Right forelimb (tissue), 1 donor: Measurements from ENCODE around the gene FGF10.

Experiments used
- DNase-seq: peaks from one replicate; pipeline ENCODE4 v3.0.0-alpha.2; 2018

The FGF10 gene

DNA sequence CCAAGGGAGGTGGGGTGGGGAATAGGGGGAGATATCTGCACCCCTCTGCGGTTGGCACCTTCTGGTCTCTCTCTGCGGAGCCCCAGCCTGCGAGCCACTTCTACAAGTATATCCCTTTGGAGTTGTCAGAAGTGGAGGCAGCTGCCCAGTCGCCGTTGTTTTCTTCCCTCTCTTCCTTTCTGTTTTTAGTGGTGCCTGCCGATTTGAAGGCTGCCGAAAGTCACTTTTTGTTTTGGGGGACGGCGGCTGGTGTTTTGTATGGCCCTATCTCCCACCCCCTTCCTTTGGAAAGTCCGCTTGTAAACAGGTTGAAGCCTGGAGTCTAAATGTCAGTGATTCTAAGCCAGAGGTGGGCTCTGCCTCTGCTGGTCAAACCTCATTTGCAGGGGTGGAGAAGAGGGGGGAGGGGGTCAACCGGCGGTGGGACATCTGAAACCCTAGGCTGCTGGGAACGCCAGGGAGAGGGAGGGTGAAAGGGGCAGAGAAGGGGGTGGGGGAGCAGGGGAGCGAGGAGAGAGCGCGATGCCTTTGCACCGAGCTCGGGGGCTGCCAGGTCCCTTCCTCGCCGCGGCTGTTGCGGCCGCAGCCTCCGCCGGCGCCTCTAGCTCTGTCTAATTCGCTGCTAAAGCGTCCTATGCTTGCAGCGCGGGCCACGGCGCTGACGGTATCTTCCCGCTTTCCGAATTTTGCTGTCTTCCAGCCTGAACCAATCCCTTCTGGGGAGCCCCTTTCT is at the start of gene FGF10:
TSS of gene FGF10 (minus strand) at position 331 of the 733 bp plus-strand sequence. CDS start 738 bp downstream, outside the sequence.
- peak; percentile 79 for DNase-seq

DNA sequence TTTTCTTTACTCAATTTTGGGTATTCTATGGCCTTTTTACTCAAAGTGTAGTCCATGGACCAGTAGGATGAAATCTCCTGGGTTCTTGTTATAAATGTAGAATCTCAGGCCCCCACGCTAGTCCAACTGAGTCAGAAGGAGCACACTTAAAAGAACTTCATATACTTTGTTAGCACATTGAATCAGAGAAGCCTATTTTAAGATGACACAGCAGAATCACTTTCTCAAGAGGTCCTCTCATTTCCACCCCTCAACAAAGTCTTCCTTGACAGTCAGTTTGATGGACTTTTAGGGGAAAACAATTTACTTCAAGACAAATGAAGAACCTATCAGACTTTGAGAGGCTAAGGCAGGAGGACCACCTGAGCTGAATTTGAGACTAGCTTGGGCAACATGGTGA is 37.7 kb upstream of the FGF10 start:
- no peak for DNase-seq

DNA sequence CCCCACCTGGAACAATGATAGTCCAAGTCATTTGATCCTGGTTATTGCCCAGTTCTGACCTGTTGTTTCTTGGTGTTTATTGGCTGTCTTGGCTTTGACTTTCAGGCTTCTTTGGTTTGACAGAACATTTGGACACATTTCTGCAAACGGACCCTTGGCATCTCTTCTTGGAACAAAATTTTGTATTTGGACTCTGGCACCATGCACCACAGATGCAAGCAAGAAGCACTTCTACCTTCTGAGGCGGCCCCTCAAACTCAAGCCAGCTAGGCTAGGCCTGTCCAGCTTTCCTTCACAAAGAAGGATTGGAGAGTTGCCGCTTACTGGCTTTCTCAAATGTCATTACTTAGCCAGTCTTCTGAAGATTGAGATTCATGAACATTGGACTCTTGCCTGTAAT is 23.1 kb upstream of the FGF10 start:
- peak; percentile 50 for DNase-seq

DNA sequence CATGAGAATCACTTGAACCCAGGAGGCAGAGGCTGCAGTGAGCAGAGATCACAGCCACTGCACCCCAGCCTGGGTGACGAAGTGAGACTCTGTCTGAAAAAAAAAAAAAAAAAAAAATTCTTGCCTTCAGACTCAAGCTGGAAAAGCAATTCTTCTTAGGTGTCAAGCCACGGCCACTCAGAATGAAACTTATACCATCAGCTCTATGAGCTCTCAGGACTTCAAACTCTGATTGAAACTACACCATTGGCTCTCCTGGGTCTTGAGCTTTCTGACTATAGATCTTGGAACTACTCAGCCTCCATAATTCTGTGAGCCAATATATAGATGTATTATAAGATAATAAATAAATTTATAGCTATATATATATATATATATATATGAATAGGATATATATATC is 12.9 kb upstream of the FGF10 start:
- DNase-seq, result no peak

DNA sequence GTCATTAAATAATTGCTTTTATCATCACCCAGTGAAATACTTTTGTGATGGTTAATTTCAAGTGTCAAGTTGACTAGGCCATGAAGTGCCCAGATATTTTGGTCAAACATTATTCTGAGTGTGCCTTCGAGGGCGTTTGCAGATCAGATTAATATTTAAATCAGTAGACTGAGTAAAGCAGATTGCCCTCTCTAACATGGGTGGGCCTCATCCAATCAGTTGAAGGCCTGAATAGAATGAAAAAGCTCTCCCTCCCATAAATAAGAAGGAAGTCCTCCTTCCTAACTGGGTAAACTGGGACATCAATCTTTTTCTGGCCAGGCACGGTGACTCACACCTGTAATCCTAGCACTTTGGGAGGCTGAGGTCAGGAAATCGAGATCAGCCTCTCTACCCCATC is 12.4 kb upstream of the FGF10 start:
- DNase-seq, result no peak

DNA sequence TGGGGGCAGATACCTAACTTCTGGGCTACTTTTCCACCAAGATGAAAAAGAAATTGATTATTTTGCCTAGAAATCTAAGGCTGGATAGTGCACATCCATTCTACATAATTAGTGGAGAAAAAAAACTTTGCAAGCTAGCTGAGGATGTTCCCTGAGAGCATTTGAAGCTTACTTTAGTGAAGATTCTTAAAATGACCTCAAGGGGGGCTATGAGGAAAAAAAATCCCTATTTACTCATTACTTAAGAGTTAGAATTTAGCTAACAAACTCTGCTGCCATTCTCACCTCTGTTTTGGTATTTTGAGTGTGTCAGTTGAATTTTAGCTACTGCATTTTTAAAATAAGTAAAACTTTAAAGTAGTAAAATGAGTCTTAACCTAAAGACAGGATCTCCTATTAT is 9.2 kb upstream of the FGF10 start:
- DNase-seq, result no peak

DNA sequence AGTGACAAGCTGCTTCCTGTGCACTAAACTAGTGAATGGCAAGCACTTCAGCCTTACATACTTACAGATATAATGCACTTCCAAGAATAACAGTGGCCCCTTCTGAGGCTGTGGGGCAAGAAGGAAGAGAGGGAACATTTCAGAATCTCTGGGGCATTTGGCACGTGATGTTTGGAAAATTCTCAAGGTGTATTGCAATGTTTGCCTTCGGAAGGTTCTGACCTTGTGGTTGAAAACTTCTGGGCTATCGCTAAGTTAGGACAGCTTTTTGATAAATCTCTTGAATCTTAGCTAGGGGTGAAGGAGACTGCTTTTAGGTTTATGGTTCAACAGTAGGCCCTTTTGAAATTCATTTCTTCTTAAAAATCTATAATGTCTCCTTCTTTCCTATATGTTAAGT is 7.1 kb upstream of the FGF10 start:
- no peak for DNase-seq

DNA sequence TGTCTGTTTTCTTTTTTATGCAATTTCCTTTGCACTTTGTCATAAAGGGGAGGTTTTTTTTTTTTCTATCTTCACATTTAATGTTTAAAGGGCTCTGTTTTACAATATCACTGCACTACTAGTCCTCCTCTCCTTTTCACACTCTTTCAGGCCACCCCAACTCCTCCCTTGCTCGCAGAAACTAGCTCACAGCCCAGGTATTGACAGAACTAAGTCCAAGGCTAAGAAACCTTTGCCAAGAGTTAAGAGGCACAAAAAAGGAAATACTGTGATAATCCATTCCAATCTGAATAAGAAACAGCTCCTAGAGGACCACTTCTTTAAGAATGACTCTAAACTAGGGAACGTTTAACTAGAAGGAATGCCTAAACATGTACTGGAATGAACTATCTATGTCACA is 1.1 kb upstream of the FGF10 start:
- no peak for DNase-seq

DNA sequence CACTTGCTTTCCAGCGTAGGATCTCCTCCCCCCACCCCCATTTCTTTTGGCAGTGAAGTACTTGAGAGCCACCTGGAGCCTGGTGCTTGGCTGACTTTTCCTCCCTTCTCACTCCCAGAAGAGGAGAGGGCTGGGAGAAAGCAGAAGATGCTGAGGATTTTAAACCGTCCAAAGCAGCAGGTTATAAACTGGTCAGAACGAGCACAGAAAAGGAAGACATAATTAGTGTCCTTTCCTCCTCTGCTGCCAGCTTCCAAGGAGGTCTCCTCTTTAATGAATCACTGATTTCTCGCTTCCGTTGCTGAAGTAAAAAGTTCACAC is 563 bp upstream of the FGF10 start:
- no peak for DNase-seq

DNA sequence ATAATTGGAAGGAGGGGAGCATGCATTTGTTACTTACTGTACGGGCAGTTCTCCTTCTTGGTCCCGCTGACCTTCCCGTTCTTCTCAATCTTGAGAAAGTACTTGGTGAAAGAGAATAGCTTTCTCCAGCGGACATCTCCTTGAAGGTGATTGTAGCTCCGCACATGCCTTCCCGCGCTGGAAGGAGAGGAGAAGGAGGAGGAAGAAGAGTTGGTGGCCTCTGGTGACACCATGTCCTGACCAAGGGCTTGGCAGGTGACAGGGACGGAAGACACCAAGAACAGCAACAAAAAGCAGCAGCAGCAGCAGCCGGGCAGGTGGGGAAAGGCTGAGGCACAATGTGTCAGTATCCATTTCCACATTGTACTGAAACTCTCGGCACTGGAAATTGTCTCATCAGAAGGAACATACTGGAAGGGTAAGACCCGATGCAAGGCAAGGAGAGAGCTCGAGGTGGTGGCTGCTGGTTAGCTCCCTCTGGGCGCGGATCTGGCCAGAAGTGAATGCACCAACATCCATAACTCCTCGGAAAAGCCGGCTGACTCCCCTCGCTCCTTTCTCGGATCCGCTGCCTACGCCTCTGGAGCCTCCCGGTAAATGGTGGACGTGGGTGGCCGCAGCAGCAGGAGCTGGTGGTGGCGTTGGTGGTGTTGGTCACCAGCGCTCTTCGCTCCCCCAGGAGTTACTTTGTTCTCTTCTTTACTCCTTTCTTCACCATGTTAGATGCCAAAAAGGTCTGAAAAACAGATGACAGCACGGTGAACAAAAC is 715 bp downstream of the FGF10 start:
- DNase-seq, result peak; percentile 67

DNA sequence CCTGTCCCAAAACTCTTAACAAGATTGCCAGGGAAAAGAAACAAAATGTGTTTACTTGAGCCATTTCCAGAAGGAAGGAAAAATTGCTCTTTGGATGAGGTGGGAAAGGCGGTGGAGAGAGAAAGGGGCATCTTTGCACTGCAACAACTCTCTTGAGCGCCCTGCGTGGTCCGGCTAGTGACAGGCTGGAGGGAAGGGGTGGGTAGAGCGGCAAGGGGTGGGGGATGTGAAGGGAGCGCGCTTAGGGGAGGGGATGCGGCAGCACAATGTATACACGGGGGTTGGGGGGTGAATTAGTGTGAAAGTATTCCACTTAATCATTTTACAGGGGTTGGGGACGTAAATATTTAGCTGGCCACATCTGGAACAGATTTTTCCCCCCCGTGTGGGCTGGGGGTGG is 1.3 kb downstream of the FGF10 start:
- DNase-seq, result peak; percentile 48

DNA sequence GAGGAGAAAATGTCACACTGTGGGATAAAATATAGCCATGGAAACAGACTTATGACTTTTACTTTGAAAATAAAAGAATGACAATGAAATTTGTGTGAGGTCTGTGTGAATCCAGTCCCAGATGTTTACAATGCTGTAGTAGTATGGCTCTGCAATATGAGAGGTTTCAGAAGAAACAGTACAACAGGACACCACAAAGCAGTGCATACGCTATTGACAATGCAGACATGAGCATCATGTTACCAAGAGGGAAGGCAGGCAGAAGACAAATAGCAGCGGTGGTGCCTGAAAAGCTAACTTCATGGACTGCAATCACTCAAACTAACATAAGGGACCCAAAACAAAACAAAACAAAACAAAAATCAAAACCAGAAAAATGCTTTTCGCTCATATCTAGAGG is 1.8 kb downstream of the FGF10 start:
- peak; percentile 49 for DNase-seq

DNA sequence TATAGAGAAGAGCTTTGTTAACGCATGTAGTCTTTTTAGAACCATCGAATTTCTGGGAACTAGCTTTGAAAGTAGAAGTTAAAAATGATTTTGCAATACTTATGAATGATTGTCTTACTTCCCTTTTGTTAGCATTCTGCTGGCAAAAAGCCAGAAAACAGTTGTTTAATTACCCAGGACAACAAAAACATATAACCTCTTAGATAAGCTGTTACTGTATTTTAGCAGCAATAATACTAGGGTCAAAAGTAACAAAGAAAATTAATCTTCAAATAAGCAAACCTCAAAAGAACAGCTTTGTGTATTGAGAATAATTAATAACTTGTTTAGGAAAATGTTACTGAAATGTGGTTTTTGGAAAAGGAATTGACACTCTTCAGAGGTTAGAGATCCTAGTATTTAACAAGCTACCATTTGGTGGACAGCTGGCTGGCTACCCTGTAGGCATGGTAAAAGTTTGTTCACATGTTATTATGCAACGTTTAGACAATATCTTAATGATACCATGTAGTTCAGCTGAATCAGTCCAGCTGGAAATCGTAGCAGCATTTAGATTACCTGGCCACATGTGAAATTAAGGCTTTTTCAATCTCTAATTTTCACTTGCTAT is 3.8 kb downstream of the FGF10 start:
- no peak for DNase-seq

DNA sequence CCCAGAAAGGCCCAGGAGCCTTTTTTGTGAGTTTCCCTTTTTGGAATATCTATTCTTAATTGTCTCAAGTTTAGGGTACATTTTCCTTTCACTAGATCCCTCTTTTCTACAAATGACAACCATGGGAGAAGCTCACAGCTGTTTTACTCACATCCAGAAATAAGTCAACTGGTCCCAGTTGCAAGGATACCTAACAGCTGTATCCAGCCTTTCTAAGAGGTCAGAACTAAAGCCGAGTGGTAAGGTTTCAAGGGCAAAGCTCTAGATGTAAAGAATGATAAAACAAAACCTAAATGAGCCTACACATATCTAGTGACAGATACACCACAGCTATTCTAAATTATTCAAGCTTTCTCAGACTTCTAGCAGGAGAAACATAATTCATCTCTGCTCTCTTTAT is 4.4 kb downstream of the FGF10 start:
- DNase-seq, result no peak

DNA sequence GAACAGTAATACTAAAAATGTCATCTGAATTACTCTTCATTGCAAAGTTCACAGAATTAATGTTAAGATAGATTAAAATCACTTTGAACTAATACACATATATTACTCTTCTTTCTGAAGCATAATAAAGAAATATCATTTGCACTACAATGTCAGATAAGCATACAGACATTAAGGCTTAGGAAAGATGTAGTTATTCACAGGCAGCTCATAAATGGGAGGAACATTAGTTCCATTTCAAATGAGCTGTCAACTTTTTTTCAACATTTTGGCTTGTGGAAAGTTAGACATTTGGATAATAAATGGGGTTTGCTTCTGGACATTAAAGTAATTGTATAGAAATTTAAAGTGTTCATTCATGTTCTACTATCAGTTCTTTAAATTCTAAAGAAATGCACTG is 6.3 kb downstream of the FGF10 start:
- no peak for DNase-seq

DNA sequence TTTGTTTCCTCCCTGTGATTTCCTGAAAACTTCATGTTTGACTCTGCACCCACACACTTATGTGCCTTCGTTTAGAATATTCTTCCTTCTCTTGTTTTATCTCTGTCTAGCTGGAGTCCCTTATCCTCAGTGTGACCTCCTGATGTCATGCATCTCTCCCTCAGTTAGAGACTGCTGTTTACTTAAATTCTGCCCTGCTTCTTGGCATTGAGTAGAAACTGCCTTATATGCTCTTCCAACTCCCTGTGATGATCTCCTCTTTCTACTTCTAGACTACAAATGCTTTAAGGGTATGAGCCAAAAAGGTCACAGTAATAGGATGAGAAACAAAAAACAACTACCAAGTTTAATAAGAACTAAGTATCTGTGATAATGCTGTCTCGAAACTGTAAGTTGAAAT is 12.2 kb downstream of the FGF10 start:
- no peak for DNase-seq

DNA sequence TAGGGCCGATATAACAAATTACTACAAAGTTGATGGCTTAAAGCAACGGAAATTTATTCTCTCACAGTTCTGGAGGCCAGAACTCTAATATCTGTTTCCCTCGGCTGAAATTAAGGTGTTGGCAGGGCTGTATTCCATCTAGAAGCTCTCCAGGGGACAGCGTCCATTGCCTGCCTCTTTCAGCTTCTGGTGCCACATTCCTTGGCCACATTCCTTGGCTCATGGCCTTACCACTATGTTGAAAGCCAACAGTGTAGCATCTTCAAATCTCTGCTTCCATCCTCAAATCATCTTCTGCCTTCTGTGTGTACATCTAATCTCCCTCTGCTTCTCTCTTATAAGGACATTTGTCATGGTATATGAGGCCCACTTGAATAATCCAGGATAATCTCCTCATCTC is 17.2 kb downstream of the FGF10 start:
- no peak for DNase-seq

DNA sequence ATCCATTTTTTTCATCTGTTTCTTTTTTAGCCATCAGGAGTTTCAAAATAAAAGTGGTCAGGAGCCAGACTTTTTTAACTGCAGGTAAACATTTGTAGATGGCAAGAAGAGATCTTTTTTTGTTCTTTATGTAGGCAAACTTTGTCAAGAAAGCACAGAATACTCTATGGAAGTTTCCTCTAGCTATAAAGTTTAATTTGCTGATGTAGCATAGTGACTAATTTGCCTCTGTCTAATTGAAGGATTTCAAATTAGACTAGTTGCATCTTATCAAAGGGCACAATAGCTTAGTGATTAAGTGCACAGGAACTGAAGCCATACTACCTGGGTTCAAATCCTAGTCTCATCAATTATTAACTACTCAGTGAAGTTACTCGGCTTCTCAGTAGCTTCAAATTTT is 22.0 kb downstream of the FGF10 start:
- no peak for DNase-seq

DNA sequence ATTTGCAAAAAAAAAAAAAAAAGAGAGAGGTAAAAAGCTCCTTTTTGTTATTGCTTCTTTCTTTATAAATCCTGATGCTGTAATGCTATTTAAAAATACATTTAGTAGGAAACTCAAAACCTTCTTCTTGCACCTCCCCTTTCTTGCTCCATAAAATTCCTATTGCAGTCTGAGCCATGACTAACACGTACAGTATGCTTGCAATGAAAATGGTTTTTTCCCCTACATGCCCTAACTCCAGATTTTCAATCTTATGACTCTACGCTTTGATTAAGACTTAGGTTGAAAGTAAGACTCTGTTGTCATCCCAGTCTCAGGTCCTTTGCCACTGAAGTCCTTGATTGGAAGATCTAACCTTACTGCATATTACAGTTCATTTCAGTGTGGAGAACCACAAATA is 23.9 kb downstream of the FGF10 start:
- no peak for DNase-seq

DNA sequence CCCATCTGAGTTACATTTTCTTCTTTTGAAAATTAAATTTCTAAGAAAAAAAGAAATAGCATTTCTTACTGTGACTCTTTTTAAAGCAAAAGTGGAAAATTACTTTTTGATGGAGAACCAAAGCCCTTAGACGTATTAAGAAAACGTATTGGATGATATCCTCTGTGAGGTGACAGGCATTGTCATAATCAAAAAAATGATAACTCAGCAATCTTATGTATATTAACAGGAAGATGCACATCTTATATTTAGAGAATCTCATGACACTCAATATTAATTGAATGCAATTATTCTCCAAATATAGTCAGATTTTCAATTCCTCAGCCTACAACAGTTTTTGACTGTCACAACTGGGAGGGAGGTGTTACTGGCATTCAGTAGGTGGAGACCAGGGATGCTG is 25.1 kb downstream of the FGF10 start:
- no peak for DNase-seq

DNA sequence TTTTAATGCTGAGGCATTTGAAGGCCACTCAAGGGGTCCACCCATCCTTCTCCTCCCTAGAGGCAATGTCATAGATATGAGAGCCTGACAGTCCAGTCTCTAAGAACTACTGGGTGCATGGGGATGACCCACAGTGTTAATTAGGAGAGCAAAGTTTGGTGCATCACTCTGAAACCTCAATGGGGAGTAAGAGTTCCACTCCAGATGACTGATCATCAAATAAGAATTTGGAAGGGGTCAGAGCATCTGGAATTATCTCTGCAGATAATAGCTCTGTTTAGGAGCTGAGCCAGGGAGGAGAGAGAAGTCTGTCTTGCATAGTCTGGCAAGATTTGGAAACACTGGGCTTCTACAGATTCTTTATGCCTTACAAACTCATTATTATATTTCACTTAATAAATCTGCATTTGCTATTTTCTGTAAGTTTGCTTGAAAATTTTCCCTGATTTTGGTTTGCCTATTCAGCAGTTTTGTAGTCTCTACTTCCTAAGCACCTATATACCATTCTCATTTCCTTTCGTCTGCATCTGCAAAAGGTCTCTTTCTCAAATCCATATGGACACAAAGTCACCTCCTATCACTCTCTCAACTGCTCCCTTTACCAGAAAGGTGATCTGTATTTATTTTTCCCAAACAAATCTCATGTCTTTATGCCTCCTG is 27.7 kb downstream of the FGF10 start:
- no peak for DNase-seq

DNA sequence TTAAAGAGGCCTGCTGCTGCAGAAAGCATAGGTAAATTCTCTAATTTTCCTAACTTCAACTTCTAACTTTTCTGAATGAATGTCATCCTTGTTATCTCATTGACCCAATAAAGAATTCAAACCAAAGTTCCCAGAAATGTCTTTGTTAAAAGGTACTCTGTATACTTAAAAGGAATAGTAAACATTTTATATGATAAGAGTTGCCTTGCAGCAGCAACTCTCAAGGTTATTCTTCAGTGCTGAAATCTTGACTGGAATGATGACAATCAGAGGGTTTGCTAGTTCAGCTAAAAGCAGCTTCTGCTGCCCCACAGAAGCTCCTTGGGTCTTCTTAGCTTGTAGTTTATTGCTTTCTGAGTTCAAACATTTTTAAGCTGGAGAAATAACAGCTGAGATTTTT is 28.3 kb downstream of the FGF10 start:
- DNase-seq, result no peak

DNA sequence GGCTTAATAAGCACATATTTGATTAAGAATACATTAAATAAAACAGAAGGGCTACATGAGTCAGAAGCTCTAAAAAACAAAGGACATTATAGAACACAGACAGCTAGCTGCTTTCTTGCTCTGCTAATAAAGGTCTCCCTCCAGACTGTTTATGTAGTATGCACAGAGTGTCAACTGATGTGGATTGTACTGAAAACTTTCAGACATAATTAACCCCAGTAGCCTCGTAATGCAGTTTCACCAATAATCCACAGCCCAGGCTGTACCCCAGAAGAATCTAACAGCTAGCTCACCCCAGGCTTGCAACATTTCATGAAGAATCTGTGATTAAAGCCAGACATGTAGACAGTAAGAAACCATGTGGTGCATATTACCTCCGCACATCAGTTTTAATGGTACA is 30.8 kb downstream of the FGF10 start:
- DNase-seq, result no peak

DNA sequence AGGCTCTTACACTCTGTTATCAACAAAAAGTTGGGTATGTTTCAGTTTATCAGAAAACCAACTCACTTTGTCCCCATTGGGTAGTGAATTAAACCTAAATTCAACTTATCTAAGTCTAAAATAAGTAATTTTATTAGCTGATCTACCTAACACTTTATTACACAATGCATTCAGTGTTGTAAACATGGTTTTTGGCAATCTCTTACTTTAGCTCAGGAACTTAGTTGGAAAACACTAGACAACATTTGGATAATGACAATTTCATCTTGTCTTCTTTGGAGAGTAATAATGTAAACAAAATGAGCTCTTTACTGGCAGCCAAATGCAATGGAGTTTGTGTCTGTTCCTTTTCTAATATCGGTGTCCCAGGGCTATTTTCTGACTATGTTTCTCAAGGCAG is 33.0 kb downstream of the FGF10 start:
- no peak for DNase-seq
